Lung (tissue), 12 donors: Measurements from ENCODE around the gene ZC3H7A. TPM values are rescaled to one million over a fixed set of nuclear protein-coding genes. Genes with fewer than 3 reads are reported as not detected.

ENCODE experiments used
- ATAC-seq: fragments of 200-7000 bp; cut with Tn5 transposase; one replicate; pipeline ENCODE4 v1.9.1; 2020; ENCODE audit warnings: moderate number of reproducible peaks; ENCODE audit not compliant: insufficient read depth, low FRiP score
- DNase-seq, 3 donors: peaks; one replicate each; pipeline ENCODE4 v3.0.0-alpha.2; 2013 to 2017
- H3K27ac ChIP-seq, 2 donors: one replicate each; pipeline ENCODE4 v1.5.1; 2013; ENCODE audit warnings: mild to moderate bottlenecking in 2 of 2, moderate library complexity in 2 of 2, control low read depth in 1 of 2, inconsistent platforms in 1 of 2, low read depth in 1 of 2, low read length in 1 of 2
- H3K27me3 ChIP-seq, 3 donors: one replicate each; pipeline ENCODE4 v1.5.1; 2013; ENCODE audit warnings: low read length in 2 of 3; ENCODE audit not compliant: control insufficient read depth in 3 of 3, insufficient read depth in 3 of 3
- H3K36me3 ChIP-seq, 4 donors: one replicate each; pipeline ENCODE4 v1.5.1; 2013; ENCODE audit warnings: low read length in 4 of 4, mild to moderate bottlenecking in 1 of 4, moderate library complexity in 1 of 4; ENCODE audit not compliant: control insufficient read depth in 4 of 4, insufficient read depth in 4 of 4
- H3K4me1 ChIP-seq, 5 donors: one replicate each; pipeline ENCODE4 v1.5.1; 2013; ENCODE audit warnings: low read length in 5 of 5, mild to moderate bottlenecking in 2 of 5, moderate library complexity in 1 of 5; ENCODE audit not compliant: control insufficient read depth in 5 of 5, insufficient read depth in 5 of 5
- H3K4me3 ChIP-seq: one replicate; pipeline ENCODE4 v1.5.1; 2013; ENCODE audit warnings: mild to moderate bottlenecking, control low read depth, moderate library complexity
- H3K9ac ChIP-seq, 2 donors: one replicate each; pipeline ENCODE4 v1.5.1; 2013; ENCODE audit warnings: low read length in 2 of 2, control low read depth in 1 of 2; ENCODE audit not compliant: insufficient read depth in 1 of 2
- H3K9me3 ChIP-seq, 4 donors: one replicate each; pipeline ENCODE4 v1.5.1; 2013; ENCODE audit warnings: low read length in 3 of 4, mild to moderate bottlenecking in 1 of 4, moderate library complexity in 1 of 4; ENCODE audit not compliant: control insufficient read depth in 4 of 4, insufficient read depth in 3 of 4
- CTCF ChIP-seq: IDR thresholded peaks from 2 replicates; pipeline ENCODE4 v1.5.1; 2012; ENCODE audit warnings: mild to moderate bottlenecking; ENCODE audit errors: control extremely low read depth, extremely low read depth
- WGBS, 2 donors: extraction: QIAGEN DNeasy Blood & Tissue Kit; methylation state at CpG; one replicate each; pipeline ENCODE4 v1.1.7; 2013; 5-methylcytosine and 5-hydroxymethylcytosine counted together
- polyA plus RNA-seq, 2 donors: library from polyadenylated mRNA; stranded (reverse); fragments of 200-250 nt; gene quantifications; one replicate each; pipeline ENCODE4 v1.2.1, GENCODE V29; 2013
- total RNA-seq, 2 donors: library from RNA; depleted of rRNA in 1 of 2; stranded (reverse); fragments of >200 nt in 1 of 2; gene quantifications; one replicate each; pipeline ENCODE4 v1.2.1, GENCODE V29; 2014 to 2021
- donor health status: control.
- donor health status: control.
- donor health status: Bipolar disorder and iron deficiency.
- donor health status: healthy.
- donor health status: DM: yes; HTN: yes; CAD: no.

The ZC3H7A gene
- total and polyA plus RNA-seq, 4 donors: 22.1 to 127 (median 36.2) TPM

GRCh38 chr16:11843206-11843605 is 46.1 kb upstream of the ZC3H7A start:
- DNase-seq (no peak), ATAC-seq (no peak)
- Histone ChIP-seq H3K36me3 (peaks cover 43 to 52% (median 44%) of the 10 kb centered on the region in 4 donors), H3K4me3 (no peak overlapping the region), H3K9ac (no peak overlapping the region), H3K27ac (no peak overlapping the region), H3K27me3 (no peaks in the 10 kb centered on the region), H3K9me3 (no peaks in the 10 kb centered on the region), H3K4me1 (no peaks in the 10 kb centered on the region)
- 96 to 99% methylated on average over 11 of the region's 11 CpGs for WGBS, 2 donors
- no peak for TF ChIP-seq CTCF

GRCh38 chr16:11841026-11841425 is 44.0 kb upstream of the ZC3H7A start:
- Histone ChIP-seq H3K36me3 (peaks cover 46 to 51% (median 49%) of the 10 kb centered on the region in 4 donors), H3K9ac (no peak overlapping the region), H3K9me3 (no peaks in the 10 kb centered on the region), H3K4me3 (no peak overlapping the region), H3K4me1 (peaks cover 0 to 1% (median 0%) of the 10 kb centered on the region in 5 donors), H3K27ac (no peak overlapping the region), H3K27me3 (no peaks in the 10 kb centered on the region)
- DNase-seq: no peak
- ATAC-seq: no peak
- 94 to 99% methylated on average over 7 of the region's 7 CpGs for WGBS, 2 donors
- no peak for TF ChIP-seq CTCF

DNA sequence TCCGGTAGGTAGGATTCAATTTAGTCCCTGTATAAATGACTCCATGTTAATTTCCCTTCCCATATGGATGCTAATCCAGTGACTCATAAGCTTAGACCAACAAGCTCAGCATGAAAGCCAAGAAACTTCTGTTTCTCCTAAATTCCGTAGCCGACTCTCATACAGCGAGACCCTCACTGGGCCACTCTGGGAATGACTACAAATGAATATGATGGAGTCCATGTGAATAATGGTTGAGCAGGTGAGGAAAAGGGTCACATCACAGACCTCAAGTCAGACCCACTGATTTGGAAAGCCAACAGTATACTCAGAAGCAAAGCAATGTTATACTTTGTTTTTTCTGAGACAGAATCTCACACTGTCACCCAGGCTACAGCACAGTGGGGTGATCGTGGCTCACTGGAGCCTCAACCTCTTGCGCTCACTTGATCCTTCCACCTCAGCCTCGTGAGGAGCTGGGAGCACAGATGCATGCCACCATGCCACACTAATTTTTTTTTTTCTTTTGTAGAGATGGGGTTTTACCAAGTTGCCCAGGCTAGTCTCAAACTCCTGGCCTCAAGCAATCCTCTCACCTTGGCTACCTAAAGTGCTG is 39.7 kb upstream of the ZC3H7A start:
- Histone ChIP-seq H3K4me1 (peaks cover 0 to 4% (median 0%) of the 10 kb centered on the region in 5 donors), H3K27ac (no peak overlapping the region), H3K4me3 (no peak overlapping the region), H3K36me3 (peaks cover 30 to 34% (median 32%) of the 10 kb centered on the region in 4 donors), H3K27me3 (no peaks in the 10 kb centered on the region), H3K9me3 (no peaks in the 10 kb centered on the region), H3K9ac (no peak overlapping the region)
- TF ChIP-seq CTCF: no peak
- ATAC-seq: no peak
- 94 to 95% methylated on average over 7 of the region's 7 CpGs for WGBS, 2 donors
- no peak for DNase-seq
